ENCODE results near the gene OVCA2.
A peak's percentile ranks its signal among the peaks of the same experiment; 100 is the strongest.

OVCA2 gene

DNA sequence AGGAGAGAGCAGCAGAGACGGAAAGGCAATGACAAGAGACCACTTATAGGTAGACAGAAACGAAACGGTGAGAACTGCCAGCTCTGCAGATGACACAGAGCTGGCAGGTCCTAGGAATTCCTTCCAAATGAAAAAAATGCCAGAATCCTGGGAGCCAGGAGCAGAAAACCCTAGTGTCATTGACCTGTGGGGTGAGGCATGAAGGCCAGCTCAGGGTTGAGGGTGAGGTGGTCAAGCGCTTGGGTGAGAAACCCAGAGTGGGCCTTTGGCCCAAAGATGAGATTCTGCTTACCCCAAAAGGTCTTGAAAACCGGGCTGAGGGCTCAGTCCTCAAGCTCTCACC is 22.3 kb downstream of the OVCA2 start:
- Histone ChIP-seq H3K9me3 (no peaks in the 10 kb centered on the region), H3K27me3 (no peaks in the 10 kb centered on the region), H3K27ac (peak overlapping the region; percentile 58 to 59), H3K36me3 (peaks cover 18 to 96% (median 42%) of the 10 kb centered on the region in 3 donors), H3K4me3 (no peak overlapping the region), H3K4me1 (peaks cover 0 to 63% (median 25%) of the 10 kb centered on the region in 4 donors)
- TF ChIP-seq, protein P1, sequence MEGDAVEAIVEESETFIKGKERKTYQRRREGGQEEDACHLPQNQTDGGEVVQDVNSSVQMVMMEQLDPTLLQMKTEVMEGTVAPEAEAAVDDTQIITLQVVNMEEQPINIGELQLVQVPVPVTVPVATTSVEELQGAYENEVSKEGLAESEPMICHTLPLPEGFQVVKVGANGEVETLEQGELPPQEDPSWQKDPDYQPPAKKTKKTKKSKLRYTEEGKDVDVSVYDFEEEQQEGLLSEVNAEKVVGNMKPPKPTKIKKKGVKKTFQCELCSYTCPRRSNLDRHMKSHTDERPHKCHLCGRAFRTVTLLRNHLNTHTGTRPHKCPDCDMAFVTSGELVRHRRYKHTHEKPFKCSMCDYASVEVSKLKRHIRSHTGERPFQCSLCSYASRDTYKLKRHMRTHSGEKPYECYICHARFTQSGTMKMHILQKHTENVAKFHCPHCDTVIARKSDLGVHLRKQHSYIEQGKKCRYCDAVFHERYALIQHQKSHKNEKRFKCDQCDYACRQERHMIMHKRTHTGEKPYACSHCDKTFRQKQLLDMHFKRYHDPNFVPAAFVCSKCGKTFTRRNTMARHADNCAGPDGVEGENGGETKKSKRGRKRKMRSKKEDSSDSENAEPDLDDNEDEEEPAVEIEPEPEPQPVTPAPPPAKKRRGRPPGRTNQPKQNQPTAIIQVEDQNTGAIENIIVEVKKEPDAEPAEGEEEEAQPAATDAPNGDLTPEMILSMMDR (IDR thresholded peaks at IDR 0.05), result no peak
- DNase-seq, result no peak
- intact Hi-C loops (cut with DNase I; ENCODE audit: low total_unique reads), result no loop called here

DNA sequence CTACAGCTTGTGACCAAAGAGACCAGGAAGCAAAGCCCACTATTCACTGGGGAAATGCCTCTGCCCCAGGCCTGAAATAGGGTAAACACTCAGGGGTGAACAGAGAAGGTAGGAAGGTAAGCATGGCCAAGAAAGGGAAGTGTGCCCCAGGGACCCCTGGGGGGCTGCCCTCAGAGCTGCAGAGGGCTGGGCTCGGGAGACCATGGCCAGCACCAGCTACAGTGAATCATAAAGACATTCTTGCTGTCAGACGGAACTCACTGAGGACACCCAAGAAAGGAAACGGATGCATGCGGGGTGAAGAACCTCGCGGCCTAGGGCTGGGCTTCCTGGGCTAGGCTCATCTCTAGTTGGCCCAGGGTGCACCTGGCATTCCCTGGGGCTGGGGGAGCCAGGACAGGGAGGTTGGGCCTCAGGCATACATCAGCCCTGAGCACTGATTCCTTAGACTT is 22.7 kb downstream of the OVCA2 start:
- Histone ChIP-seq H3K4me3 (no peak overlapping the region), H3K36me3 (peaks cover 18 to 92% (median 42%) of the 10 kb centered on the region in 3 donors), H3K27me3 (no peaks in the 10 kb centered on the region), H3K9me3 (no peaks in the 10 kb centered on the region), H3K27ac (peak overlapping the region; percentile 58 to 59), H3K4me1 (peaks cover 0 to 59% (median 25%) of the 10 kb centered on the region in 4 donors)
- DNase-seq, result no peak
- TF ChIP-seq, protein P1 (IDR thresholded peaks at IDR 0.05), result no peak
- intact Hi-C loops (cut with DNase I; ENCODE audit: low total_unique reads), result no loop called here

DNA sequence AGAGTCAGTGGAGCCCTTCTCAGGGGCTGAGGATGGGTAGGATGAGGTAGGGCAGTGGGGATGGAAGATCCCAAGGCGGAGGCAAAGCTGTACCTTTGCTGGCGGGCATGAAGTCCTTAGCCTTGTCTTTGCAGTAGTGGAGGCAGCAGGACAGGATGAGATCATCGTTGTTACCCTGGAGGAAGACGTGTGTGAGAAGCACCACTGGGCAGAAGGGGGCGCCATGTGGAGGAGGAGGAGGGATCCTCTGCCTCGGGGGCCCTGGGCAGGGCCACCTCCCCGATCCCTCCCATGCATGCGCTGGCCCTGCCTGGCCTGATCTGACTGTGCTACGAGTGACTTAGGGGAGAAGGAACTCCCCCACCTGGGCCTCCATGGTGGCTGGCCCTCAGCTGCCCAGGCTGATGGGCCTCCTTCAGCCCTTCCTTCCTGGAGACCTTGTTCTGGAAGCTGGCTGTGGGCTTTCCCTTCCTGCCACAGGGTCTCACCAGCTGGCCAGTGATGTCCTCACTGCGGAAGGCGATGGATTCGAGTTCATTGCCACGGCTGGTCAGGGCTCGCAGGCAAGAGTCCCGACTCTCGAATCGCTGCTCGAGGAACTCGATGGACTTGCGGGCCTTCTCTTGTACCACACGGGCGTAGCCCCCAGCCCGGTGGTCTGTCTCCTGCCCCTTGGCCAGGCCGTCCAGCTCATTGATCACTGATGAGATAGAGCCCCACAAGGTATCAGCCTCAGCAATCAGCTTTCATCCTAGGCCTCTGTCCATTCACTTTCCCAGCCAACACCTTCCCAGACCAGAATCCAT is 23.4 kb downstream of the OVCA2 start:
- intact Hi-C loops (cut with DNase I; ENCODE audit: low total_unique reads), result no loop called here
- Histone ChIP-seq H3K27ac (peak overlapping the region; percentile 58 to 59), H3K27me3 (no peaks in the 10 kb centered on the region), H3K4me3 (no peak overlapping the region), H3K4me1 (peaks cover 0 to 58% (median 25%) of the 10 kb centered on the region in 4 donors), H3K9me3 (no peaks in the 10 kb centered on the region), H3K36me3 (peaks cover 18 to 89% (median 38%) of the 10 kb centered on the region in 3 donors)
- DNase-seq, result peak in 1 of 2 donors; percentile 56
- TF ChIP-seq, protein P1 (IDR thresholded peaks at IDR 0.05), result no peak

DNA sequence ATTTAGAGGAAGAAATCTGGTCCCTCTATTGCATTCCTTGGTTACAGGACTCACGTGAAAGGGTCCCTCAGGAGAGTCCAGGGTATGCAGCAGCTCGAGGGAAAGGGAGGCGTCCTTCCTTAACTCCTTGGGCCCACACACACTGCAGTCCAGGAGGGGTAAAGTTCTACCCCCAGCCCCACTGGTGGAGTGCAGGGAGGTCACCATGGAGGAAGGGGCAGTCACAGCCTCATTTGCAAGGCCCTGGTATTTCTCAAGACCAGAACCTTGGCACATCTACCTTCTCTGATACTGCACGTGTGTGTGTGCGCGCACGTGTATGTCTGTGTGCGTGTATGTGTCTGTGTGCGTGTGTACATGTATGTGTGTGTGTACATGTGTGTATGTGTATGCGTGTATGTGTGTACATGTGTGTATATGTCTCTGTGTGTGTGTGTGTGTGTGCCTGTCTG is 24.2 kb downstream of the OVCA2 start:
- TF ChIP-seq, protein P1 (IDR thresholded peaks at IDR 0.05), result no peak
- DNase-seq, result no peak
- Histone ChIP-seq H3K36me3 (peaks cover 18 to 89% (median 38%) of the 10 kb centered on the region in 3 donors), H3K4me3 (no peak overlapping the region), H3K4me1 (peaks cover 0 to 58% (median 25%) of the 10 kb centered on the region in 4 donors), H3K9me3 (no peaks in the 10 kb centered on the region), H3K27me3 (no peaks in the 10 kb centered on the region), H3K27ac (peak overlapping the region; percentile 58 to 59)
- intact Hi-C loops (cut with DNase I; ENCODE audit: low total_unique reads), result no loop called here

DNA sequence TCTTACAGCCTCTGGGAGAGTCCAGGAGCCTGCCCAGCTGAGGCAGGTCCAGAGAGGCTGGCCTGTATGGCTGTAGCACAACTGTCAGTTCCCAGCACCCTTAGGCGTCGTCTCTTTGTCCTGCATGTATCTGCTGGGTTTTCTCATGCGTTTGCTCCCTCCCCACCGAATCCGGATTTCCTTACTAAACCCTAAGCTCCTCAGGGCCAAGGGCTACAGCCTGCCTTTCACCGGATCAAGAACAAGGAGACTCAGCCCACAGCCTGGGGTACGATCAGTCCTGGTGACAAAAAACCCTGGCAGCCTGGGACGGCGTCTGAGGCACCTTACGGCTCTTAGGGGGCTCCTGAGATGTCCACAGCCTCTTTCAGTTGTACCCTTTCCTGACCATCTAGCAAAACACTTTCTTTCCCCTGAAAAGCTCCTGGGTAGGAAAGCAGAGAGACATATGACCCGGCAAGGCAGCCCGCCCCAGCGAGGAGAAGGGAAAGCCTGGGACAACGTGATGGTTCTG is 25.3 kb downstream of the OVCA2 start:
- peaks cover 18 to 89% (median 35%) of the 10 kb centered on the region in 3 donors for H3K36me3 ChIP-seq
- intact Hi-C loops (cut with DNase I; ENCODE audit: low total_unique reads), result no loop called here
- peaks cover 0 to 58% (median 25%) of the 10 kb centered on the region in 4 donors for H3K4me1 ChIP-seq
- DNase-seq, result no peak
- H3K9me3 ChIP-seq, result no peaks in the 10 kb centered on the region
- H3K27me3 ChIP-seq, result no peaks in the 10 kb centered on the region
- TF ChIP-seq, protein P1 (IDR thresholded peaks at IDR 0.05), result no peak
- no peak overlapping the region for H3K4me3 ChIP-seq
- peak overlapping the region; percentile 56 to 59 for H3K27ac ChIP-seq
